HG03095 (cell line): ENCODE data around the gene RAB11B.
A peak's percentile ranks its signal among the peaks of the same experiment; 100 is the strongest.
"Not testable (repeated sequence)": the region's sequence is repeated elsewhere in the genome, so short reads cannot be mapped to it uniquely, and the experiment has no call there.

ENCODE experiments used
- ATAC-seq: cut with Tn5 transposase; IDR thresholded peaks from one replicate; pipeline ENCODE4 v1.9.1; 2021; ENCODE audit warnings: moderate library complexity; ENCODE audit not compliant: unreplicated experiment

RAB11B gene

DNA sequence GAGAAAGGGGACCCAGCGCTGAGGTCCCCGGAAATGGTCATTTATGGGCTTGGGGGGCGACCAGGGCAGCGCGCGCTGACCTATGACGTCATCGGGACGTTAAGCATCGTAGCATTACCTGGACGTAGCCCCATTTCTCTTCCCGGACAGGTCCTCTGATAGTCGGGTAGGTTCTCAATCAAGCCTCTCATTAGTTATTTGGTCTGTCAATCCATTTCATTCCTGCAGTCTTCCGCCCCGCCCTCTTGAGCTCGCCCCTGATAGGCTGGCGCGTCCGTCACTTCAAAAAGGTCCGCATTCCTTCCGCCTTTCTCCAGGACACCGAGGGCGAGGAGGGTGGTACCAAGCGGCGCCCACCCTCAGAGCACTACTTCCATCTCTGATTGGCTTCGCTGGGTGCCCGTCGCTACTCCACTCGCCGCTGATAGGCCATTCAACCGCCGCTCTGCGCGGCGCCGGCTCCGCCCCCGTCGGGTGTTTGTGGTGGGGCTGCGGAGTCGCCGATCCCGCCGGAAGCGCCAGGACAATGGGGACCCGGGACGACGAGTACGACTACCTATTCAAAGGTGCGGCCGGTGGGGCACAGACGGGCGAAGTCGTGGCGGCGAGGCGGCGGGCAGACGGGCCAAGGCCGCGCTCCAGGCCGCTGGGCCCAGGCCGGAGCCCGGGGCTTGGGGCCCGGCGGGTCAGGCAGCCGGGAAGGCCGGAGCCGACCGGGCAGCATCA, at the start of gene RAB11B:
RAB11B (plus strand) TSS at position 470 of the 726 bp plus-strand sequence; CDS start at position 527, 57 bp downstream.
- ATAC-seq, result peak; percentile 84

DNA sequence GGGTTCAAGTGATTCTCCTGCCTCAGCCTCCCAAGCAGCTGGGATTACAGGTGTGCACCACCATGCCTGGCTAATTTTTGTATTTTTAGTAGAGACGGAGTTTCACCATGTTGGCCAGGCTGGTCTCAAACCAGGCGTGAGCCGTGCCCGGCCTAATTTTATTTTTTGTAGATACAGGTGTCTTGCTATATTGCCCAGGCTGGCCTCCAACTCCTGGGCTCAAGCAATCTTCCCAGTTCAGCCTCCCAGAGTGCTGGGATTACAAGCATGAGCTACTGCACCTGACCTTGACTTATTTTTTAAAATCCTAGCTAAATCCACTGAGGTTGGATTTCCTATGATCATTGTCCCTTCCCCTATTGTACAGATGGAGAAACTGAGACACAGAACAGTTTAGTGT, 48.7 kb upstream of the RAB11B start:
- ATAC-seq, result not testable (repeated sequence)

DNA sequence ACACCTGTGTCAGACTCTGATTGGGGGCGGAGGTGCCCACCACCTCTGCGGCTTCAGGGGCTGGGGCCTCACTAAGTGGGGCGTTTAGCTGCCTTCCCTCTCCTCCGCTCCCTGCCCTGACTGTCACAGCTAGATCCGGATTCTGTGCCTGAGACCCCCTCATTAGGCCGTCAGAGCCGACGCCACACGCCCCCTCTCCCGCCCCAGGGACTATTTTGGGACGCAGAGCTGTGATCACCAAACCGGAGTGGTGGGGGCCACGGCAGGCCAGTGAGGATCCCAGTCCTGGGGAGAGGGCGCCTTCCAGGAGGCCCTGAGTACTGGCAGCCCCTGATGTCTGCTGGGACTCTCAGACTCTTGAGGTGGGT, 47.9 kb upstream of the RAB11B start:
- no peak for ATAC-seq

DNA sequence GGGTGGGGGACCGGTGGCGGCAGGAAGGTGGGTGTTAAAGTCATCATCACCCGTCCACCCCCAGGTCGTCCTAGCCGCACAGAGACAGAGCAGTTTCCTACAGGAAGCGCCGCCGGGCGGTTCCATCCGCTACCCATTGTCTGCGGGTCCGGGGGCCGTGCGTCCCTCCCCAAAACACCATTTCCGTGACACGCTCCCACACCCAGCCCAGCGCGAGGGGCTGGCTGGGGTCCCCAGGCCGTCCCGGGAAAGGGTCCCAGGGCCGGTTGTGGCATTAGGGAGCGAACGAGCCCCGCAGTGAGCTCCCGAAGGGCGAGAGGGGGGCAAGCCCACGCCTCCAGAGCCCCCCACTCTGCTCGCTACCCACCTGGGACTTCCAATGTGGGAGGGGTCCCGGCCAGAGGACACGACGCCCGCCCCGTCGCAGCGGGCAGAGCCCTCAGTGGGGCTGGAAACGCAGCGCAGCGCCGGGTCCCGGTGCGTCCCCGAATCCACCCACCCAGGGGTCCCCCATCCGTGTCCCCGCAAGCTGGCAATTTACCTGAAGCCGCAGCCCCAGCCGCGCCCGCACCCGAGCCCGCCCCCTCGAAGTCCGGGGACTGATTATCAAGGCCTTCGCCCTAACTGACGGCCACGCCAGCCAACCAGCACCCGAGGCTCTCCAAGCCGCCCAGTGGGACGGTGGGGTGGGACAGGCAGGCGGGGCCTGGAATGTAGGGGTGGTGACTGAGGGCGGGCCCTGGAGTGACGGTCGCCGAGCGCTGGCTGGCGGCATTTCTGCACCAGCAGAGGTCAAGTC, 47.3 kb upstream of the RAB11B start, which contains the start of gene KANK3:
KANK3 (minus strand) TSS at position 579 of the 799 bp plus-strand sequence. CDS start 5,434 bp downstream, outside the sequence.
- ATAC-seq, result peak; percentile 96

DNA sequence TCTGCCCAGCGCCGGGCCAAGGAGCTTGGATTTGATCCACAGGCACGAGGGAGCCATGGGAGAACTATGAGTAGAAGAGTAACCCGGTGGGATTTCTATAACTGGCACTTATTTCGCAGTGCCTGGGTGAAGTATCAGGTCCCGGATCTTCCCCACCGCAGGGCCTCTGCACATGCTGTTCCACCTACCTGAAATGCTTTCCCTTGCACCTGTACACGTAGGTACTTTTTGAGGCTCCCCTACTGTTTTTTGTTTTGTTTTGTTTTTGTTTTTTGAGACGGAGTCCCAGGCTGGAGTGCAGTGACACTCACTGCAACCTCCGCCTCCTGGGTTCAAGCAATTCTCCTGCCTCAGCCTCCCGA, 46.7 kb upstream of the RAB11B start:
- ATAC-seq, result no peak

DNA sequence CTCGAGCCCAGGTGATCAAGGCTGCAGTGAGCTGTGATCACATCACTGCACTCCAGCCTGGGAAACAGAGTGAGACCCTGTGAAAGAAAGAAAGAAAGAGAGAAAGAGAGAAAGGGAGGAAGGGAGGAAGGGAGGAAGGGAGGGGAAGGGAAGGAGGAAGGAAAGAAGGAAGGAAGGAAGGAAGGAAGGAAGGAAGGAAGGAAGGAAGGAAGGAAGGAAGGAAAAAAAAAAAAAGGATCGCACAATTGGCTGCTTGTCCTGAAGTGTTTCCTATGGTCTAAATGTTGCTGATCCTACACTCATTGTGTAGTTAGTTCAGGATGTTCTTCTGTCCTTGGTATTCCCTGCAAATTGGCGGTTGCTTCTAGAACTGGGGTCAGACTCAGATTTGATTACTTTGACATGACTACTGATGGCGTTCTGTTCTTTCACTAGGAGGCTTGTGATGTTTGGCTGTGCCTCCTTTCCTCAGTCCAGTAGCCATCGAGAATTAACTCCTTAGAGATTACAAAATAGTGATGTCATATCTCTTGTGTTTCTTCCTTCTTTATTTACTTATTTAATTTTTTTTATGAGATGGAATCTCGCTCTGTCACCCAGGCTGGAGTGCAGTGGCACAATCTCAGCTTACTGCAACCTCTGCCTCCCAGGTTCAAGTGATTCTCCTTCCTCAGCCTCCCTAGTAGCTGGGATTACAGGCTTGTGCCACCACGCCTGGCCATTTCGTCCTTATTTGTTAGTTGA, 40.4 kb upstream of the RAB11B start:
- ATAC-seq, result not testable (repeated sequence)

DNA sequence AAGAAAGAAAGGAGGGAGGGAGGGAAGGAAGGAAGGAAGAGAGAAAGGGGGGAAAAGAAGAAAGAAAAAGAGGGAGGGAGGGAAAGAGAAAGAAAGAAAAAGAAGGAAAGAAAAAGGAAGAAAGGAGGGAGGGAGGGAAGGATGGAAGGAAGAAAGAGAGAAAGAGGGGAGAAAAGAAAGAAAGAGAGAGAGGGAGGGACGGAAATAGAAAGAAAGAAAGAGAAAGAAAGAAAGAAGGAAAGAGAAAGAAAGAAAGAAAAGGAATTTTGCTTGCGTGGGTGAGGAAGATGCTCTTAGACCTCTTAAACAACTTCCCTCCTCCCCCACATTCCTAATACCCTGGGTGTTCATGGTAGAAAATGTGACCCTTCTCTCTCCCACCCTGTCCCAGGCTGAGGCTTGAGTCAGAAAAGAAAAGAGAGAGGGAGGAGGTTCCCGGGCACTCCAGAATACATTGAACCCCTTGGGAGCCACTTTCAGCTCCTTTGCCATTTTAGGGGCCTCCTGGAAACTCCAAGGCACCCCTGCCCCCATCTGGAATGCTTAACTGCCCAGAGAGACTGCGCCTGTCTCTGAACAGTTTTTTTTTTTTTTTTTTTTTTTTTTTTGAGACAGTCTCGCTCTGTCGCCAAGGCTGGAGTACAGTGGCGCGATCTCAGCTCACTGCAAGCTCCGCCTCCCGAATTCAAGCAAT, 37.9 kb upstream of the RAB11B start:
- ATAC-seq, result no peak

DNA sequence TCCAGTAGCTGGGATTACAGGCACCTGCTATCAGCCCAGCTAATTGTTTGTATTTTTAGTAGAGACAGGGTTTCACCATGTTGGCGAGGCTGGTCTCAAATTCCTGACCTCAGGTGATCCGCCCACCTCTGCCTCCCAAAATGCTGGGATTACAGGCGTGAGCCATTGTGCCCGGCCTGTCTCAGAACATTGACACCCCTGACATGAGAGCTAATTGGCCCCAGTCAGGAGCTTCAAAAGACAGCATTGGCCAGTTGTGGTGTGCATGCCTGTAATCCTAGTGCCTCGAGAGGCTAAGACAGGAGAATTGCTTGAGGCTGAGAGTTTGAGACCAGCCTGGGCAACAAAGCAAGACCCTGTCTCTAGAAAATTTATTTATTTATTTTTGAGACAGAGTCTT, 37.3 kb upstream of the RAB11B start:
- not testable (repeated sequence) for ATAC-seq

DNA sequence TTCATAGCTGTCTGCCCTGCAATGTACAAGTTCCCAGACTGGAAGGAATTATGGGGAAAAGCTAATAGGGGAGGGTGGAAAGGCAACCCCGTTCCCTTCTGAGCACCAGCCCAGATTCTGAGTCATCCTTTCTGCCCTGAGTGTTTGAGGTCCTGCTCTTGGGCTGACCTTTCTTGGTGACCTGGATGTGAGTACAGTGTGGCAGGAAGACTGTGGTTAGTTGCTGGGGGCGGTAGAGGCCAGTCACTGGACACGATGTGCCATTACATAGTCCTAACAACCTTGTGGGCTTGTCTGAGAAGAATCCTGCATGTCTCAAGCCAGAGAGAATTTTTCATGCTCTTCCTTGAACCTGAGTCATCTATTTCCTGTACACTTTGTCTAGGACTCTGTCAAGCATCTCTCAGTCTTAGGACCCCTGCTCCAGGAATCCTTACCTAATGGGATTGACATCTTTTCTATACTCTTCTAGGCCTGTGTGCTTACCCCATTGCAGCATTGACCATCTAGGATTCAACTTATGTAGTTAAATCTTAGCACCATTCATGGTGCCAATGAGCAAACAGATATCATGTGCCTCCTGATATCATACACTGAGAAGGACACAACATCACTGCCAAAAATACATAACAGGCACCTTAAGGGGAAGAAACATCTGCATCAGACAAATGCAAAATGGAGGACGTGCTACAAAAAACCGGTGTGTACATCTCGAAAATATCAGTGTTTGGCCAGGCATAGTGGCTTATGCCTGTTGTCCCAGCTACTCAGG, 34.3 kb upstream of the RAB11B start:
- ATAC-seq, result no peak

DNA sequence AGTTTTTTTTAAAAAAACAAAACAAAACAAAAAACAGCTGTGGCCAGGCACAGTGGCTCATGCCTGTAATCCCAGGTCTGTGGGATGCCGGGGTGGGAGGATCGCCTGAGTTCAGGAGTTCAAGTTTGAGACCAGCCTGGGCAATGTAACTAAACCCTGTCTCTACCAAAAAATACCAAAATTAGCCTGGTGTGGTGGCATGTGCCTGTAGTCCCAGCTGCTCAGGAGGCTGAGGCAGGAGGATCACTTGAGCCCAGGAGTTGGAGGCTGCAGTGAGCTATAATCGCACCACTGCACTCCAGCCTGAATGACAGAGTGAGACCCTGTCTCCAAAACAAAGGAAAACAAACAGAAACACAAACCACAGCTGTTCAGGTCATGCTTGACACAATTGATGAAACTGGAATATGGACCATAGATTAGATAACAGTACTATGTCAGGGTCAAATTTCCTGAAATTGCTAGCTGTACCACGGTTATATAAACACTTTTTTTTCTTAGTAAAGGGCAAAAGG, 33.1 kb upstream of the RAB11B start:
- no peak for ATAC-seq

DNA sequence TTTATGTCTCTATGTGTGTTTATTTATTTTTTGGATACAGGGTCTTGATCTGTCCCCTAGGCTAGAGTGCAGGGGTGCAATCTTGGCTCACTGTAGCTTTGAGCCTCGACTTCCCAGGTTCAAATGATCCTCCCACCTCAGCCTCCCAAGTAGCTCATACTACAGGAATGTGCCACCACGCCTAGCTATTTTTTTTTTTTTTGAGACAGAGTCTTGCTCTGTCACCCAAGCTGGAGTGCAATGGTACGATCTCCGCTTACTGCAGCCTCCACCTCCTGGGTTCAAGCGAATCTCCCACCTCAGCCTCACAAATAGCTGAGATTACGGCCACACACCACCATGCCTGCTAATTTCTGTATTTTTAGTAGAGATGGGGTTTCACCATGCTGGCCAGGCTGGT, 31.2 kb upstream of the RAB11B start:
- no peak for ATAC-seq

DNA sequence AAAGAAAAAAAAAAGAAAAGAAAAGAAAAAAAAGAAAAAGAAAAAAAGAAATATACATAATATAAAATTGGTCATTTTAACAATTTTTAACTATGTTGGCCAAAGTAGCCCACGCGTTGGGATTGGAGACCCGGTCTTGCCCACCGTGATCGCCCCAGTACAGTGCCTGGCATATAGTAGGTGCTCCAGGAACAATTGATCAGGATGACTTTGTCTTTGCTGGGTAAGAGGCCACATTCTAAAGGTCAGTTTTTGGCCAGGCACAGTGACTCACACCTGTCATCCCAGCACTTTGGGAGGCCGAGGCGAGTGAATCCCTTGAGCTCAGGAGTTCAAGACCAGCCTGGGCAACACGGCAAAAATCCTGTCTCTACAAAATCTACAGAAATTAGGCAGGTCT, 30.0 kb upstream of the RAB11B start:
- no peak for ATAC-seq

DNA sequence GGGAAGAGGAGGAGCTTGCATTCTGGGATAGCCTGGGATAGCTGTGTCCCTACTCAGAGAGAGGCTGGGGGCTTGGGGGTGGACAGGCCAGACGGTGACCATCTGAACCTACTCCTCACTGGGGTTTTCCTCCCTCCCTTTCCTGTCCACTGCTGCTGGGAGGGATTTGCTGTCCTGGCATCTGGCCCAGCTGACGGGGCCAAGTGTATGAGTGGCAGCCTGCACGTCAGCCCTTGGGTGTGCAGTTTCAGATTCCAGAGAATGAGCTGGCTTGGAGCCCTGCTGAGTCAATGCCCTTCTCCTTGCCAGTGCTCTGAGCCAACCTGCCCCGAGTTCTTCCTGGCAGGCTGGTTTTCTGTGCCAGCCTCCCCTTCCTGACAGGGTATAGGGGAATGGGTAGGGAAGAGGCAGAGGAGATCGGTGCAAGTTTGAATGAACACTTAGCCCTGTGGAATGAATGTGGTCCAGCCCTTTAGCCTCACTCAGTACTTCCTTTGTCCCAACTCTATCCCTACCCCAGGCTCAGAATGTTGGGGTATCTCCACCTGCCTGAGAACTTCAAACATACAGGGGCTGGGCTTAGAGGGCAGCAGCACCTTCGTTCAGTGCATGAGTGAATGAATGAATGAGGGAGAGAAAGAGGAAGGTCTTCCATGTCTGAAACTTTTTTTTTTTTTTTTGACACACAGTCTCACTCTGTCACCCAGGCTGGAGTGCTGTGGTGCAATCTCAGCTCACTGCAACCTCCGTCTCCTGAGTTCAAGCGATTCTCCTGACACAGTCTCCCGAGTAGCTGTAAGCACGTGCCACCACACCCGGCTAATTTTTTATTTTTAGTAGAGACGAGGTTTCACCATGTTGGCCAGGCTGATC, 28.0 kb upstream of the RAB11B start:
- ATAC-seq, result no peak

DNA sequence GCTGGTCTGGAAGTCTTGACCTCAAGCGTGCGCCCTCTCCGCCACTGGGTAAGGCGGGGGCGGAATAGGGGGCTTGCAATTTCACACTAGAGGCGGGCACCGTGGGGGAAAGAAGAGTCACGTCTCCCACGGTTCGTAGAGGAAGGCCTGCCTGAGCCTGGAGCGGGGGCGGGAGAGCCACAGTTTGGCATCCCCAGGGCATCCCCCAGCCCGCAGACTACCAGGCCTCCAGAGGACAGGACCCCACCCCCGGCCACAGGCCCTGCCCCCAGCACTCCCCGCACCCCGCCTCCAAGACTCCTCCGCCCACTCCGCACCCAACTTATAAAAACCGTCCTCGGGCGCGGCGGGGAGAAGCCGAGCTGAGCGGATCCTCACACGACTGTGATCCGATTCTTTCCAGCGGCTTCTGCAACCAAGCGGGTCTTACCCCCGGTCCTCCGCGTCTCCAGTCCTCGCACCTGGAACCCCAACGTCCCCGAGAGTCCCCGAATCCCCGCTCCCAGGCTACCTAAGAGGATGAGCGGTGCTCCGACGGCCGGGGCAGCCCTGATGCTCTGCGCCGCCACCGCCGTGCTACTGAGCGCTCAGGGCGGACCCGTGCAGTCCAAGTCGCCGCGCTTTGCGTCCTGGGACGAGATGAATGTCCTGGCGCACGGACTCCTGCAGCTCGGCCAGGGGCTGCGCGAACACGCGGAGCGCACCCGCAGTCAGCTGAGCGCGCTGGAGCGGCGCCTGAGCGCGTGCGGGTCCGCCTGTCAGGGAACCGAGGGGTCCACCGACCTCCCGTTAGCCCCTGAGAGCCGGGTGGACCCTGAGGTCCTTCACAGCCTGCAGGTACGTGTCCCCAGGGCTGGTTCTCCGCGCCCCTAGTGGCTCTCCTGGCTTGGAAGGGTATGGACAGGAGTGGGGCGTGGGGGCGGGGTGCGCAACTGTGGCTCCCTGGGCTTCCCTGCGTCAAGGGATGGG, 26.1 kb upstream of the RAB11B start, which contains the start of gene ANGPTL4:
ANGPTL4 (plus strand) TSS at position 353 of the 969 bp plus-strand sequence; CDS start at position 520, 167 bp downstream.
- no peak for ATAC-seq

DNA sequence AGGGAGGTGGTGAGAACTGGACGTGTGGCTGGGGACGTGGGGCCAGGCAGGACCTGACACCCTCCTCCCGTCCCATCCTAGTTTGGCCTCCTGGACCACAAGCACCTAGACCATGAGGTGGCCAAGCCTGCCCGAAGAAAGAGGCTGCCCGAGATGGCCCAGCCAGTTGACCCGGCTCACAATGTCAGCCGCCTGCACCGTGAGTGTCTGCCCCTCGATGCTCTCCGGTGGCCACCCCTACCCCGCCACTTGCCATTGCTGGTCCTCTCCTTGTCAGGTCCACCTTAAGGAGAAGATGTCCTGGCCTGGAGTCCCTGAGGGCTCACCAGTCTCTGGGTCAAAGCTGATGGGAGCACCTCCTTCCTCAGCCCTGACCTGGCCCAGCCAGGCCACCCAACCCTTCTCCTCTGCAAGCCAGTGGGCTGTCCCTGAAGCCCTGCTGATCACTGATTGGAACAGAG, 24.0 kb upstream of the RAB11B start:
- no peak for ATAC-seq

DNA sequence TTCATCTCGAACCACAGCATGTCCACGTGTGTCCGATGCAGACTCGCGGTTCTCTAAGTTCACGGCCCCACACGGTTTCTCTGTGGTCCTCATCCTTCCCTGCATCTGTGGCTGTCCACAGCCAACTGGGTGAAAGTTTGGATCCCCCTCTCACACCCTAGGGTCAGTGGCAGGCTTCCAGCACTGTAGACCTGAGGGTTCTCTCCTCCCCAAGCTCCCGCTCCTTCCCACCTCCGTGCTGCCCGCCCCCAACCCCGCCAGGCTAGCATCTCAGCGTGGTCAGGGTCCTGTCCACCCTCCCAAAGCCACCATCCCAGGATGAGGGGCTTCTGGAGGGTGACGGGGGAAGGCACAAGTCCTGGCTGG, 23.2 kb upstream of the RAB11B start:
- no peak for ATAC-seq

DNA sequence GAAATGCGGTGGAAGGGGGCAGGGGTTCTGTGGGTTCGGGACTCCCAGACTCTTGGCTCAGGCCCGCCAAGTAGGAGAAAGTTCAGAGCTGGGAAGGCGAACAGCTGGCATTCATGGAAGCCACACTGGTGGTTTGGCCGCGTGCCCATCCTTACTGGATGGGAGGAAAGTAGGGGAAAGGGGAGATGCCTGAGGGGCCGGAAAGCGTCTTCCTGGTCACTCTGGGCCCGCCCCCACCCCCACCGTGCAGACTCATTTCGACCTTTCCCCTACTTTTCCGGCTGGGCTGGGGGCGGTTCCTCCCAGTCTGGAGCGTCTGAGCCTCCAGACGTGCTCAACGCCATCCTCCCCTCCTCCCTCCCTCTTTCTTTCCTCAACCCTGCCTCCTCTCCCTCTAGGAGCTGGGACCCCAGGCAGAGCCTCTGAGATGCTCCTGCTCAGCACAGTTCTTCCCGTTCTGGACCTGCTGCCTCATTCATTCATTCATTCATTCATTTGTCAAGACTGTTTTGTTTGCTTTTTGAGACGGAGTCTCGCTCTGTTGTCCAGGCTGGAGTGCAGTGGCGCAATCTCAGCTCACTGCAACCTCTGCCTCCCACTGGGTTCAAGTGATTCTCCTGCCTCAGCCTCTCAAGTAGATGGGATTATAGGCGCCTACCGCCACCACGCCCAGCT, 22.7 kb upstream of the RAB11B start:
- ATAC-seq, result no peak
